ENCODE measurements around the gene HBG1.
A peak's percentile ranks its signal among the peaks of the same experiment; 100 is the strongest.

Gene HBG1

GRCh38 chr11:5223146-5223545 is 26.5 kb downstream of the HBG1 start:
- TF ChIP-seq CTCF (IDR thresholded peaks at IDR 0.05) (no peak), ZFX (IDR thresholded peaks at IDR 0.05; ENCODE audit: borderline replicate concordance) (no peak)
- H3K27ac ChIP-seq = no peak overlapping the region

GRCh38 chr11:5210376-5210885 is 39.2 kb downstream of the HBG1 start:
- no peak overlapping the region for H3K27ac ChIP-seq
- TF ChIP-seq CTCF (IDR thresholded peaks at IDR 0.05) (no peak), ZFX (IDR thresholded peaks at IDR 0.05; ENCODE audit: borderline replicate concordance) (no peak)

GRCh38 chr11:5204787-5205186 is 44.9 kb downstream of the HBG1 start:
- TF ChIP-seq ZFX (IDR thresholded peaks at IDR 0.05; ENCODE audit: borderline replicate concordance) (no peak), CTCF (IDR thresholded peaks at IDR 0.05) (peak; percentile 63)
- H3K27ac ChIP-seq = no peak overlapping the region

GRCh38 chr11:5203366-5203765 is 46.3 kb downstream of the HBG1 start:
- H3K27ac ChIP-seq = no peak overlapping the region
- TF ChIP-seq CTCF (IDR thresholded peaks at IDR 0.05) (no peak), ZFX (IDR thresholded peaks at IDR 0.05; ENCODE audit: borderline replicate concordance) (no peak)

GRCh38 chr11:5200582-5200981 is 49.1 kb downstream of the HBG1 start, which contains the start of gene OR51V1:
TSS of gene OR51V1 (minus strand) at chr11:5200682. CDS start at chr11:5200682, 0 bp downstream.
- no peak within 1 kb of the TSS for H3K27ac ChIP-seq
- TF ChIP-seq CTCF (IDR thresholded peaks at IDR 0.05) (no peak), ZFX (IDR thresholded peaks at IDR 0.05; ENCODE audit: borderline replicate concordance) (no peak)

- TF ChIP-seq ZFX (IDR thresholded peaks at IDR 0.05; ENCODE audit: borderline replicate concordance) = no peak
- TF ChIP-seq CTCF (IDR thresholded peaks at IDR 0.05) = no peak
- no peak overlapping the region for H3K27ac ChIP-seq
Observed at GRCh38 chr11:5198285-5198684, 51.4 kb downstream of the HBG1 start.

Measured in 22Rv1 (cell line).